HEK293 (cell line): ENCODE results near the gene NOMO2.
"Not testable (repeated sequence)": the region's sequence is repeated elsewhere in the genome, so short reads cannot be mapped to it uniquely, and the experiment has no call there.

Experiments
- CTCF ChIP-seq: fragments of 450-650 bp; formaldehyde crosslinking; IDR thresholded peaks from 2 replicates; pipeline ENCODE4 v1.5.1; 2016; ENCODE audit warnings: missing biosample characterization, missing genetic modification characterization
- KLF17 ChIP-seq: fragments of 450-650 bp; formaldehyde crosslinking; IDR thresholded peaks from 2 replicates; pipeline ENCODE4 v1.5.1; 2016; ENCODE audit warnings: missing biosample characterization, missing genetic modification characterization
- PRDM4 ChIP-seq: fragments of 450-650 bp; formaldehyde crosslinking; IDR thresholded peaks from 2 replicates; pipeline ENCODE4 v1.5.1; 2017; ENCODE audit warnings: missing biosample characterization, missing genetic modification characterization
- SP2 ChIP-seq: fragments of 450-650 bp; formaldehyde crosslinking; IDR thresholded peaks from 2 replicates; pipeline ENCODE4 v1.5.1; 2016; ENCODE audit warnings: missing biosample characterization, missing genetic modification characterization
- ZBTB44 ChIP-seq: fragments of 450-650 bp; IDR thresholded peaks from 2 replicates; pipeline ENCODE4 v1.5.1; 2018; ENCODE audit warnings: missing biosample characterization, mild to moderate bottlenecking, missing genetic modification characterization
- ZEB2 ChIP-seq: fragments of 450-650 bp; formaldehyde crosslinking; IDR thresholded peaks from 2 replicates; pipeline ENCODE4 v1.5.1; 2016; ENCODE audit warnings: missing biosample characterization, missing genetic modification characterization
- ZNF169 ChIP-seq: fragments of 450-650 bp; formaldehyde crosslinking; IDR thresholded peaks from 2 replicates; pipeline ENCODE4 v1.5.1; 2016; ENCODE audit warnings: missing biosample characterization, missing genetic modification characterization
- ZNF704 ChIP-seq: fragments of 450-650 bp; formaldehyde crosslinking; IDR thresholded peaks from 2 replicates; pipeline ENCODE4 v1.5.1; 2016; ENCODE audit warnings: missing biosample characterization, missing genetic modification characterization
- ZNF768 ChIP-seq: fragments of 450-650 bp; formaldehyde crosslinking; IDR thresholded peaks from 2 replicates; pipeline ENCODE4 v1.5.1; 2018; ENCODE audit warnings: missing biosample characterization, mild to moderate bottlenecking, missing genetic modification characterization
- ZNF777 ChIP-seq: fragments of 450-650 bp; formaldehyde crosslinking; IDR thresholded peaks from 2 replicates; pipeline ENCODE4 v1.5.1; 2017; ENCODE audit warnings: missing biosample characterization, missing genetic modification characterization, borderline replicate concordance
- ZSCAN5A ChIP-seq: fragments of 450-650 bp; formaldehyde crosslinking; IDR thresholded peaks from 2 replicates; pipeline ENCODE4 v1.5.1; 2016; ENCODE audit warnings: missing biosample characterization, missing genetic modification characterization

DNA sequence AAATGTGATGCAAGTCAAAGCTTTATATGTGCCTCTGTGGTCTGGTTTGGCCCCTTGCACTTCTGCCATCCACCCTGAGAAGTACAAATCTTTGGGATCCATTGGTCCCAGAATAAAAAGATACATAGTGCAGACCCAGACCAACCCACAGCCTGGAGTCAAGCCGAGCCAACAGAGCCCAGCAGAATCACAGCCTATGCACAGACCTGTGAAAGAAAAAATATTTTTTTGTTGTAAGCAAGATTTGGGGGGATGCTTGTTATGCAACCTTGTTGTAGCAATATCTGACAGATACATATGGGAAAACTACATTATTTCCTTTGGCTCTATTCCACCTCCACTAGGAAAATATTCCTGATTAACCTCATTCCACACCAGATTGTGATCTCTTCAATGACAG lies 36.7 kb upstream of the NOMO2 start:
- TF ChIP-seq ZNF768; KLF17 (tag by site-specific recombination); ZEB2 (tag by site-specific recombination); SP2 (tag by site-specific recombination); PRDM4 (tag by site-specific recombination); ZBTB44 (tag by site-specific recombination); CTCF (tag by site-specific recombination); ZNF169 (tag by site-specific recombination); ZNF704 (tag by site-specific recombination); ZNF777 (tag by site-specific recombination); ZSCAN5A: not testable (repeated sequence)
